Measurements from ENCODE around the gene KIAA0513. TPM values are rescaled to one million over a fixed set of nuclear protein-coding genes. Genes with fewer than 3 reads are reported as not detected.

The KIAA0513 gene
- total RNA-seq, result 10 to 100 TPM in 3 of 4 donors, 1 to 10 TPM in 1; 5.5 to 13.8 (median 11.7) TPM

GRCh38 chr16:85027349-85027957 lies at the start of gene KIAA0513:
TSS of gene KIAA0513 (plus strand) at chr16:85027795. CDS start at chr16:85067072, 39,277 bp downstream.
- TF ChIP-seq CTCF (IDR thresholded peaks at IDR 0.05; ENCODE audit: low read depth), result no peak

GRCh38 chr16:84979516-84979915 lies 48.1 kb upstream of the KIAA0513 start:
- no peak for TF ChIP-seq CTCF (IDR thresholded peaks at IDR 0.05; ENCODE audit: low read depth)

- no peak for TF ChIP-seq CTCF (IDR thresholded peaks at IDR 0.05; ENCODE audit: low read depth)
Observed at GRCh38 chr16:84982434-84982833, 45.2 kb upstream of the KIAA0513 start.

- TF ChIP-seq CTCF (IDR thresholded peaks at IDR 0.05; ENCODE audit: low read depth), result no peak
Observed at GRCh38 chr16:84985079-84986065, 42.2 kb upstream of the KIAA0513 start.

- TF ChIP-seq CTCF (IDR thresholded peaks at IDR 0.05; ENCODE audit: low read depth), result no peak
Observed at GRCh38 chr16:84986102-84986501, 41.5 kb upstream of the KIAA0513 start.

- TF ChIP-seq CTCF (IDR thresholded peaks at IDR 0.05; ENCODE audit: low read depth), result no peak
Observed at GRCh38 chr16:84986879-84987278, 40.7 kb upstream of the KIAA0513 start.
